A549 (cell line): Measurements from ENCODE around the gene CCDC197. TPM values are rescaled to one million over a fixed set of nuclear protein-coding genes. Genes with fewer than 3 reads are reported as not detected.

ENCODE experiments used
- ATAC-seq, 2 experiments: fragments of 200-7000 bp in 1 of 2; fragments of >200 bp in 1 of 2; cut with Nextera tagmentation in 1 of 2; cut with Tn5 transposase in 1 of 2; 3 replicates each; pipeline versions ENCODE4 v1.8.0 to v1.9.1; 2018 to 2020; ENCODE audit warnings: mild to moderate bottlenecking in 1 of 2, moderate library complexity in 1 of 2
- CTCF ChIA-PET: fragments of 300-600 bp; sonication (Branson Sonifier 250); formaldehyde crosslinking; extraction: SDS; loops from one replicate; lab custom pipeline; 2021; ENCODE audit warnings: antibody characterized with exemption, inconsistent platforms; lab: Yijun Ruan, JAX
- POLR2A ChIA-PET: fragments of 350-600 bp; formaldehyde crosslinking; extraction: SDS; loops from one replicate; lab custom pipeline; 2021; ENCODE audit warnings: antibody characterized with exemption, inconsistent platforms; lab: Yijun Ruan, JAX
- DNase-seq, 2 experiments: peaks; one replicate each; pipeline versions ENCODE4 v3.0.0 to v3.0.0-alpha.2; 2011 to 2016; ENCODE audit warnings: low read depth in 1 of 2, low spot score in 1 of 2
- FAIRE-seq: peaks from 2 replicates; lab custom pipeline; 2011; peaks lifted over from hg19 to GRCh38; lab: Jason Lieb, UNC
- H3K27ac ChIP-seq, 2 experiments: fragments of >200 bp; sonication (Bioruptor Twin); formaldehyde crosslinking; 3 replicates each; pipeline ENCODE4 v1.5.1; 2016 to 2017
- H3K4me1 ChIP-seq: fragments of >200 bp; sonication (Bioruptor Twin); formaldehyde crosslinking; 3 replicates; pipeline ENCODE4 v1.6.1; 2016
- H3K4me2 ChIP-seq: fragments of >200 bp; sonication (Bioruptor Twin); formaldehyde crosslinking; 3 replicates; pipeline ENCODE4 v1.6.1; 2016
- H3K4me3 ChIP-seq: fragments of >200 bp; sonication (Bioruptor Twin); formaldehyde crosslinking; 3 replicates; pipeline ENCODE4 v1.5.1; 2016
- H3K9me3 ChIP-seq: fragments of >200 bp; sonication (Bioruptor Twin); formaldehyde crosslinking; 3 replicates; pipeline ENCODE4 v1.6.1; 2016
- ATOH8 ChIP-seq: fragments of 250-450 bp; sonication (Bioruptor Pico); IDR thresholded peaks from 2 replicates; pipeline ENCODE4 v1.5.0; 2020; ENCODE audit warnings: low read depth, mild to moderate bottlenecking, moderate library complexity
- CBX8 ChIP-seq: fragments of 200-600 bp; sonication (generic); IDR thresholded peaks from 2 replicates; pipeline ENCODE4 v1.6.1; 2016
- CEBPB ChIP-seq, 2 experiments: fragments of >200 bp in 1 of 2; sonication (Bioruptor Twin) in 1 of 2; formaldehyde crosslinking in 1 of 2; IDR thresholded peaks; 2 replicates each; pipeline ENCODE4 v1.6.1; 2012 to 2016
- E2F6 ChIP-seq: IDR thresholded peaks from 2 replicates; pipeline ENCODE4 v1.6.1; 2012; ENCODE audit warnings: low read depth, borderline replicate concordance
- EHF ChIP-seq: fragments of 250-450 bp; sonication (Bioruptor Pico); IDR thresholded peaks from 2 replicates; pipeline ENCODE4 v1.5.0; 2020; ENCODE audit warnings: mild to moderate bottlenecking
- EP300 ChIP-seq, 2 experiments: fragments of >200 bp; sonication (Bioruptor Twin); formaldehyde crosslinking; IDR thresholded peaks; 2 replicates in 1 of 2; 3 replicates in 1 of 2; pipeline ENCODE4 v1.6.1; 2016 to 2017
- FOSB ChIP-seq: fragments of 250-450 bp; sonication (Bioruptor Pico); IDR thresholded peaks from 2 replicates; pipeline ENCODE4 v1.5.0; 2020; ENCODE audit warnings: mild to moderate bottlenecking, moderate library complexity
- FOSL2 ChIP-seq, 2 experiments: fragments of 450-650 bp in 1 of 2; fragments of >200 bp in 1 of 2; sonication (Bioruptor Twin) in 1 of 2; formaldehyde crosslinking; IDR thresholded peaks; 2 replicates each; pipeline versions ENCODE4 v1.5.0 to v1.6.1; 2016 to 2020; ENCODE audit warnings: mild to moderate bottlenecking in 1 of 2, moderate library complexity in 1 of 2
- HEYL ChIP-seq: fragments of 250-450 bp; sonication (Bioruptor Pico); IDR thresholded peaks from 2 replicates; pipeline ENCODE4 v1.8.0; 2021; ENCODE audit warnings: mild to moderate bottlenecking, moderate library complexity
- HMGXB4 ChIP-seq: fragments of 250-450 bp; sonication (Bioruptor Pico); IDR thresholded peaks from 2 replicates; pipeline ENCODE4 v1.5.0; 2021; ENCODE audit warnings: mild to moderate bottlenecking, moderate library complexity, borderline replicate concordance
- HOXA7 ChIP-seq: fragments of 250-450 bp; sonication (Bioruptor Pico); IDR thresholded peaks from 2 replicates; pipeline ENCODE4 v1.5.0; 2020; ENCODE audit warnings: mild to moderate bottlenecking, moderate library complexity
- KDM1A ChIP-seq: fragments of 200-600 bp; sonication (generic); IDR thresholded peaks from 2 replicates; pipeline ENCODE4 v1.6.1; 2016; ENCODE audit warnings: low read depth, mild to moderate bottlenecking
- MAFK ChIP-seq: fragments of 450-650 bp; IDR thresholded peaks from 2 replicates; pipeline ENCODE4 v1.6.1; 2014; ENCODE audit not compliant: partially characterized antibody
- MAZ ChIP-seq: fragments of 150-350 bp; IDR thresholded peaks from 2 replicates; pipeline ENCODE4 v1.6.1; 2014; ENCODE audit warnings: antibody characterized with exemption, low read depth, low read length, borderline replicate concordance
- NR3C1 ChIP-seq: fragments of >200 bp; sonication (Bioruptor Twin); formaldehyde crosslinking; IDR thresholded peaks from 3 replicates; pipeline ENCODE4 v1.6.1; 2017
- PBX3 ChIP-seq: IDR thresholded peaks from 2 replicates; pipeline ENCODE4 v1.6.1; 2012
- POLR2A ChIP-seq: IDR thresholded peaks from 2 replicates; pipeline ENCODE4 v1.6.1; 2012; ENCODE audit warnings: mild to moderate bottlenecking, low read length
- RAD21 ChIP-seq, 2 experiments: fragments of >200 bp in 1 of 2; sonication (Bioruptor Twin) in 1 of 2; formaldehyde crosslinking in 1 of 2; IDR thresholded peaks in 1 of 2; conservative IDR thresholded peaks in 1 of 2; 2 replicates in 1 of 2; 3 replicates in 1 of 2; pipeline ENCODE4 v1.6.1; 2012 to 2018; ENCODE audit warnings: inconsistent platforms in 1 of 2
- RCOR1 ChIP-seq: fragments of 150-350 bp; IDR thresholded peaks from 2 replicates; pipeline ENCODE4 v1.6.1; 2014; ENCODE audit warnings: antibody characterized with exemption, low read length, low read depth
- REST ChIP-seq: fragments of 200-600 bp; sonication (generic); IDR thresholded peaks from 2 replicates; pipeline ENCODE4 v1.6.1; 2016; ENCODE audit warnings: antibody characterized with exemption, mild to moderate bottlenecking, moderate library complexity
- RFX5 ChIP-seq: fragments of 450-650 bp; IDR thresholded peaks from 2 replicates; pipeline ENCODE4 v1.7.1; 2014; ENCODE audit warnings: antibody characterized with exemption, mild to moderate bottlenecking, moderate library complexity
- RNF2 ChIP-seq: fragments of 200-600 bp; sonication (generic); IDR thresholded peaks from 2 replicates; pipeline ENCODE4 v1.6.1; 2016; ENCODE audit warnings: low read depth, mild to moderate bottlenecking, antibody characterized with exemption, moderate library complexity, borderline replicate concordance
- SMC3 ChIP-seq: fragments of >200 bp; sonication (Bioruptor Twin); formaldehyde crosslinking; IDR thresholded peaks from 3 replicates; pipeline ENCODE4 v1.6.1; 2018; ENCODE audit warnings: inconsistent platforms
- USF2 ChIP-seq: fragments of 450-650 bp; IDR thresholded peaks from 2 replicates; pipeline ENCODE4 v1.6.1; 2014; ENCODE audit warnings: antibody characterized with exemption
- ZNF302 ChIP-seq: fragments of 250-450 bp; sonication (Bioruptor Pico); IDR thresholded peaks from 2 replicates; pipeline ENCODE4 v1.9.0; 2021; ENCODE audit warnings: inconsistent platforms, mild to moderate bottlenecking, moderate library complexity
- WGBS: methylation state at CpG from one replicate; pipeline ENCODE4 v1.1.6; 2017; ENCODE audit errors: missing lambda C conversion rate; 5-methylcytosine and 5-hydroxymethylcytosine counted together
- polyA plus RNA-seq, 4 experiments: library from polyadenylated mRNA; depleted of rRNA in 3 of 4; stranded (reverse); fragments of >200 nt; fragmentation: RNase III in 1 of 4; extraction: RNeasy Plus Mini Kit Qiagen cat#74134 plus additional on column Dnase treatment in 1 of 4; gene quantifications; 2 replicates in 3 of 4; 3 replicates in 1 of 4; pipeline ENCODE4 v1.2.3, GENCODE V29; 2011 to 2017

Gene CCDC197
- polyA plus RNA-seq, 2 of the 4 experiments (the other 2 are of a cell fraction): not detected

GRCh38 chr14:94038510-94038909 is 41.4 kb downstream of the CCDC197 start:
- FAIRE-seq: no peak
- Histone ChIP-seq H3K27ac (no peak overlapping the region), H3K9me3 (peaks cover 7% of the 10 kb centered on the region; the same call in 1 of the 3 replicates), H3K4me3 (no peak overlapping the region), H3K4me2 (no peak overlapping the region), H3K4me1 (no peaks in the 10 kb centered on the region)
- DNase-seq: no peak
- CTCF ChIA-PET: interaction anchor here (2.7 to 9.5 kb wide), 3 partner anchors 7 to 99 kb away, joined by 12 to 78 read pairs (median 18); no protein-coding TSS in a partner anchor
- WGBS: 64% methylated on average over 6 of the region's 7 CpGs
- no peak for ATAC-seq
- POLR2A ChIA-PET: no interaction called here
- TF ChIP-seq MAFK (no peak), MAZ (no peak), ATOH8 (no peak), RAD21 (conservative IDR thresholded peaks at IDR 0.05 in 1 of 2, IDR thresholded peaks at IDR 0.05 in 1 of 2) (no peak), SMC3 (no peak), NR3C1 (no peak), FOSL2 (IDR thresholded peaks at IDR 0.05) (no peak), FOSL2 (CRISPR knock-in tag; IDR thresholded peaks at IDR 0.05) (no peak), EHF (CRISPR knock-in tag) (no peak), PBX3 (no peak), ZNF302 (CRISPR knock-in tag) (no peak), KDM1A (no peak), RFX5 (no peak)

GRCh38 chr14:94038921-94039629 is 42.0 kb downstream of the CCDC197 start:
- TF ChIP-seq EP300 (IDR thresholded peaks at IDR 0.05): no peak
- TF ChIP-seq E2F6: no peak
- no peak for TF ChIP-seq USF2
- no peak for TF ChIP-seq RNF2
- TF ChIP-seq RCOR1: no peak
- TF ChIP-seq MAFK: no peak
- Histone ChIP-seq H3K9me3 (peaks cover 7% of the 10 kb centered on the region; the same call in 1 of the 3 replicates), H3K4me3 (no peak overlapping the region), H3K4me2 (no peak overlapping the region), H3K4me1 (no peaks in the 10 kb centered on the region), H3K27ac (no peak overlapping the region)
- WGBS: 82% methylated on average over 11 of the region's 11 CpGs
- FAIRE-seq: no peak
- CTCF ChIA-PET: interaction anchor here (0.8 to 9.5 kb wide), 5 partner anchors 41 to 141 kb away, joined by 3 to 78 read pairs (median 6); no protein-coding TSS in a partner anchor
- POLR2A ChIA-PET: no interaction called here
- DNase-seq: no peak
- ATAC-seq: no peak

- H3K4me3 ChIP-seq: no peak overlapping the region
- H3K9me3 ChIP-seq: no peaks in the 10 kb centered on the region
- no peak for FAIRE-seq
- 71% methylated on average over 5 of the region's 5 CpGs for WGBS
- POLR2A ChIA-PET: no interaction called here
- DNase-seq: no peak
- H3K27ac ChIP-seq: no peak overlapping the region
- CTCF ChIA-PET: interaction anchor here (2.2 to 9.5 kb wide), 2 partner anchors 97 to 101 kb away, joined by 6 to 78 read pairs; no protein-coding TSS in a partner anchor
- ATAC-seq: no peak
- H3K4me1 ChIP-seq: no peaks in the 10 kb centered on the region
- H3K4me2 ChIP-seq: no peak overlapping the region
- no peak for TF ChIP-seq SMC3
- no peak for TF ChIP-seq HOXA7
- TF ChIP-seq MAFK: no peak
- TF ChIP-seq REST: no peak
- TF ChIP-seq POLR2A: no peak
- no peak for TF ChIP-seq CBX8
- no peak for TF ChIP-seq CEBPB (IDR thresholded peaks at IDR 0.05)
- no peak for TF ChIP-seq HEYL (CRISPR knock-in tag)
- TF ChIP-seq HMGXB4 (CRISPR knock-in tag): no peak
- TF ChIP-seq FOSB (CRISPR knock-in tag): no peak
Measured at GRCh38 chr14:94040247-94040646, 43.1 kb downstream of the CCDC197 start.
